HepG2 (cell line): Measurements from ENCODE around the gene RAB9A. TPM values are rescaled to one million over a fixed set of nuclear protein-coding genes. Genes with fewer than 3 reads are reported as not detected.

Source experiments
- ATAC-seq: fragments of 200-7000 bp; cut with Tn5 transposase; 3 replicates; pipeline ENCODE4 v1.9.1; 2020; ENCODE audit warnings: mild to moderate bottlenecking, moderate library complexity
- BruUV-seq: library from RNA; stranded (reverse); fragments of 400-500 nt; replicated peaks from 2 replicates; lab custom pipeline; 2021; lab: Mats Ljungman, UMichigan
- CTCF ChIA-PET: fragments of 300-600 bp; formaldehyde crosslinking; extraction: SDS; loops from one replicate; lab custom pipeline; 2021; ENCODE audit warnings: low total read pairs, inconsistent platforms, low intra/inter-chr PET ratio; lab: Yijun Ruan, JAX
- POLR2A ChIA-PET: fragments of 350-600 bp; sonication (Branson Sonifier 250); formaldehyde crosslinking; loops from one replicate; lab custom pipeline; 2020; ENCODE audit warnings: antibody characterized with exemption, inconsistent platforms; lab: Yijun Ruan, JAX
- DNase-seq: peaks from one replicate; pipeline ENCODE4 v3.0.0-alpha.2; 2015; ENCODE audit warnings: low spot score
- FAIRE-seq: peaks from 3 replicates; lab custom pipeline; 2011; peaks lifted over from hg19 to GRCh38; lab: Jason Lieb, UNC
- H2AFZ ChIP-seq: one replicate; pipeline ENCODE4 v1.6.1; 2011; ENCODE audit warnings: low read length, inconsistent platforms
- H3K27ac ChIP-seq: fragments of 300-600 bp; 3 replicates; pipeline ENCODE4 v1.8.0; 2011; ENCODE audit warnings: mixed run types, mild to moderate bottlenecking, mixed read lengths, low read length, inconsistent platforms; ENCODE audit not compliant: insufficient read depth; ENCODE audit errors: extremely low read length
- H3K27me3 ChIP-seq, 2 experiments: fragments of 200-600 bp in 1 of 2; 2 replicates in 1 of 2; 3 replicates in 1 of 2; pipeline versions ENCODE4 v1.6.0 to v1.8.0; 2011; ENCODE audit warnings: low read length in 2 of 2, mild to moderate bottlenecking in 2 of 2, moderate library complexity in 2 of 2, inconsistent platforms in 1 of 2; ENCODE audit not compliant: insufficient read depth in 2 of 2, control insufficient read depth in 1 of 2
- H3K36me3 ChIP-seq, 2 experiments: fragments of 200-600 bp in 1 of 2; replicated peaks in 1 of 2; 2 replicates in 1 of 2; 3 replicates in 1 of 2; pipeline versions ENCODE4 v1.5.1 to v1.8.0; 2011; ENCODE audit warnings: low read length in 2 of 2, inconsistent platforms in 1 of 2; ENCODE audit not compliant: insufficient read depth in 2 of 2, control insufficient read depth in 1 of 2
- H3K4me1 ChIP-seq: 2 replicates; pipeline ENCODE4 v1.5.1; 2012; ENCODE audit warnings: low read length, inconsistent platforms; ENCODE audit not compliant: insufficient read depth
- H3K4me2 ChIP-seq: 2 replicates; pipeline ENCODE4 v1.6.0; 2011; ENCODE audit warnings: low read depth, low read length, inconsistent platforms
- H3K4me3 ChIP-seq, 3 experiments: fragments of 200-600 bp in 1 of 3; sonication (generic), shearing (Covaris generic) in 1 of 3; replicated peaks in 1 of 3; 2 replicates each; pipeline ENCODE4 v1.5.1; 2011 to 2016; ENCODE audit warnings: low read length in 3 of 3, inconsistent platforms in 2 of 3, low read depth in 2 of 3, mild to moderate bottlenecking in 2 of 3, control low read depth in 1 of 3, mixed read lengths in 1 of 3; ENCODE audit not compliant: insufficient read depth in 1 of 3
- H3K79me2 ChIP-seq: one replicate; pipeline ENCODE4 v1.6.1; 2011; ENCODE audit warnings: low read length, inconsistent platforms; ENCODE audit not compliant: insufficient read depth
- H3K9ac ChIP-seq: 2 replicates; pipeline ENCODE4 v1.6.0; 2011; ENCODE audit warnings: mild to moderate bottlenecking, low read depth, low read length, inconsistent platforms; ENCODE audit not compliant: insufficient read depth
- H3K9me3 ChIP-seq: 2 replicates; pipeline ENCODE4 v1.5.1; 2012; ENCODE audit warnings: mild to moderate bottlenecking, low read length
- H4K20me1 ChIP-seq: 2 replicates; pipeline ENCODE4 v1.6.0; 2011; ENCODE audit warnings: inconsistent platforms, mild to moderate bottlenecking, low read length, moderate library complexity; ENCODE audit not compliant: insufficient read depth
- ARNT ChIP-seq: fragments of 450-650 bp; IDR thresholded peaks from 2 replicates; pipeline ENCODE4 v1.6.1; 2017
- FOSL2 ChIP-seq: sonication (generic); formaldehyde crosslinking; IDR thresholded peaks from 2 replicates; pipeline ENCODE4 v1.4.0; 2020; ENCODE audit warnings: missing genetic modification reagents
- HNRNPH1 ChIP-seq: fragments of 200-400 bp; formaldehyde crosslinking; optimal IDR thresholded peaks from 2 replicates; pipeline ENCODE3; 2017; ENCODE audit warnings: mild to moderate bottlenecking, low read depth, low read length
- MBNL3 ChIP-seq: fragments of 250-450 bp; sonication (Bioruptor Pico); conservative IDR thresholded peaks from 2 replicates; pipeline ENCODE4 v1.8.0; 2022; ENCODE audit warnings: mild to moderate bottlenecking, inconsistent platforms
- MZF1 ChIP-seq: sonication (generic); formaldehyde crosslinking; IDR thresholded peaks from 2 replicates; pipeline ENCODE4 v1.8.1; 2023; ENCODE audit warnings: mild to moderate bottlenecking, missing genetic modification reagents, borderline replicate concordance
- NFATC3 ChIP-seq: sonication (generic); formaldehyde crosslinking; IDR thresholded peaks from 2 replicates; pipeline ENCODE4 v1.5.1; 2020; ENCODE audit warnings: mild to moderate bottlenecking, missing genetic modification reagents
- RARA ChIP-seq: IDR thresholded peaks from 2 replicates; pipeline ENCODE4 v1.6.1; 2016; ENCODE audit warnings: missing genetic modification reagents, missing compliant biosample characterization
- TEAD3 ChIP-seq: optimal IDR thresholded peaks from 2 replicates; pipeline ENCODE3; 2016; ENCODE audit warnings: borderline replicate concordance
- TRIM24 ChIP-seq: sonication (generic); formaldehyde crosslinking; IDR thresholded peaks from 2 replicates; pipeline ENCODE4 v1.8.0; 2022; ENCODE audit warnings: mild to moderate bottlenecking, missing genetic modification reagents
- ZNF121 ChIP-seq: sonication (generic); formaldehyde crosslinking; IDR thresholded peaks from 2 replicates; pipeline ENCODE4 v1.5.0; 2020; ENCODE audit warnings: mild to moderate bottlenecking, missing genetic modification reagents
- ZNF256 ChIP-seq: sonication (generic); formaldehyde crosslinking; conservative IDR thresholded peaks from 2 replicates; pipeline ENCODE4 v1.4.0; 2020; ENCODE audit warnings: missing genetic modification reagents
- ZNF761 ChIP-seq: sonication (generic); formaldehyde crosslinking; conservative IDR thresholded peaks from 2 replicates; pipeline ENCODE4 v1.4.0; 2020; ENCODE audit warnings: mild to moderate bottlenecking, missing genetic modification reagents
- ZNF770 ChIP-seq: sonication (generic); formaldehyde crosslinking; IDR thresholded peaks from 2 replicates; pipeline ENCODE4 v1.5.0; 2020; ENCODE audit warnings: mild to moderate bottlenecking, missing genetic modification reagents
- ZNF790 ChIP-seq: sonication (generic); formaldehyde crosslinking; IDR thresholded peaks from 2 replicates; pipeline ENCODE4 v1.8.0; 2022; ENCODE audit warnings: missing genetic modification reagents, mild to moderate bottlenecking, borderline replicate concordance
- ZSCAN20 ChIP-seq: sonication (generic); formaldehyde crosslinking; IDR thresholded peaks from 2 replicates; pipeline ENCODE4 v1.4.0; 2020; ENCODE audit warnings: missing genetic modification reagents, mild to moderate bottlenecking, borderline replicate concordance
- WGBS: methylation state at CpG from one replicate; pipeline ENCODE4 v1.1.6; 2017; ENCODE audit warnings: low lambda C conversion rate; 5-methylcytosine and 5-hydroxymethylcytosine counted together
- in situ Hi-C: cut with HindIII; loops from 2 replicates; pipeline ENCODE4 v1.10.0; 2017; ENCODE audit warnings: low pct_unique_long_range_greater_than_20kb; ENCODE audit not compliant: extremely low pct_ligation_motif_present
- intact Hi-C: fragments of 100-400 bp; cut with micrococcal nuclease; formaldehyde crosslinking; loops from one replicate; pipeline ENCODE4 v1.10.0; 2022; ENCODE audit not compliant: unreplicated experiment
- polyA plus RNA-seq, 8 experiments: library from polyadenylated mRNA; depleted of rRNA in 3 of 8; stranded (reverse) in 7 of 8; unstranded in 1 of 8; fragments of >200 nt; fragmentation: Illumina TruSeq in 4 of 8; extraction: Trizol in 4 of 8; gene quantifications; 2 replicates each; pipeline versions ENCODE4 v1.2.1 to v1.2.3, GENCODE V29; 2011 to 2016; ENCODE audit warnings: low read depth in 4 of 8, missing spikeins in 1 of 8, mixed read lengths in 1 of 8; ENCODE audit not compliant: insufficient read depth in 1 of 8
- total RNA-seq, 5 experiments: library from RNA; depleted of rRNA; stranded (reverse); fragments of >200 nt; fragmentation: Illumina TruSeq; extraction: Trizol; gene quantifications; 2 replicates each; pipeline ENCODE4 v1.2.3, GENCODE V29; 2016; ENCODE audit warnings: low read depth in 1 of 5

RAB9A gene
- total and polyA plus RNA-seq, 2 of the 13 experiments (the other 11 are each of a cell fraction or from before 2014, with no cell fraction given), result 10.5 to 23.1 TPM

- FAIRE-seq (no peak), ATAC-seq (no peak), DNase-seq (no peak)
- Histone ChIP-seq H3K36me3 (no peaks in the 10 kb centered on the region), H2AFZ (no peak overlapping the region), H3K9ac (no peak overlapping the region), H3K4me3 (peak overlapping the region; percentile 68 to 88 (median 80); a peak in 4 of 6 replicates), H3K27ac (no peak overlapping the region), H3K4me2 (peak overlapping the region; percentile 77), H3K4me1 (peaks cover 43% of the 10 kb centered on the region), H4K20me1 (0 out of 2 replicates have a peak, but pooled peaks cover 3% of the 10 kb centered on the region), H3K27me3 (no peaks in the 10 kb centered on the region), H3K9me3 (no peaks in the 10 kb centered on the region), H3K79me2 (peaks cover 59% of the 10 kb centered on the region)
- POLR2A ChIA-PET, result interaction anchor here (1.2 to 1.6 kb wide), 2 partner anchors 44 to 339 kb away, joined by 3 to 4 read pairs; partner anchors contain the start of genes GEMIN8, OFD1 and TRAPPC2
- CTCF ChIA-PET, result no interaction called here
- no peak for TF ChIP-seq MBNL3 (CRISPR knock-in tag)
- no peak for TF ChIP-seq TRIM24 (CRISPR knock-in tag)
- no peak for TF ChIP-seq MZF1 (CRISPR knock-in tag)
- TF ChIP-seq HNRNPH1, result no peak
- no peak for TF ChIP-seq ARNT
- TF ChIP-seq ZNF761 (CRISPR knock-in tag), result no peak
- no peak for TF ChIP-seq NFATC3 (CRISPR knock-in tag)
- TF ChIP-seq ZNF256 (CRISPR knock-in tag), result no peak
- 76% methylated on average over 3 of the region's 3 CpGs for WGBS
- in situ Hi-C loops (no loop called here), intact Hi-C loops (no loop called here)
- no TSS peak for BruUV-seq
These were observed 1.9 kb downstream of the RAB9A start for GRCh38 chrX:13690836-13691235.

DNA sequence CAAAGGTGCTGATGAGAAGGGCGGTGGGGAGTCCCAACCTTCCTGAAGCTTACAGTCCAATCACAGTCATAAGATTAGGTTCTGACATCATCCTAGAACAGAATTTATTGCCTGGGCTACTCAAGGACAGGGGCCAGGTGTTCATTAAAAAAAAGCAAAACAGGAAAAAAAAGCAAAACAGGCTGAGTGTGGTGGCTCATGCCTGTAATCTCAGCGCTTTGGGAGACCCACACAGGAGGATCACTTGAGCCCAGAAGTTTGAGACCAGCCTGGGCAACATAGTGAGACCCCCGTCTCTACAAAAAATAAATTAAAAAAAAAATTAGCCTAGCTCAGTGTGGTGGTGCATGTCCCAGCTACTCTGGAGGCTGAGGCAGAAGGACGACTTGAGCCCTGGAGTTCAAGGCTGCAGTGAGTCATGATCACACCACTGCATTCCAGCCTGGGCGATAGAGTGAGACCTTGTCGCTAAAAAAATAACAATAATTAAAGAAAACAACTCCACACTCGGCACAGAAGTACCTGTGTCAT lies 3.0 kb downstream of the RAB9A start:
- Histone ChIP-seq H3K4me1 (peaks cover 43% of the 10 kb centered on the region), H2AFZ (no peak overlapping the region), H3K27ac (no peak overlapping the region), H4K20me1 (0 out of 2 replicates have a peak, but pooled peaks cover 3% of the 10 kb centered on the region), H3K79me2 (peaks cover 66% of the 10 kb centered on the region), H3K4me3 (no peak overlapping the region), H3K27me3 (no peaks in the 10 kb centered on the region), H3K9me3 (no peaks in the 10 kb centered on the region), H3K9ac (no peak overlapping the region), H3K4me2 (peak overlapping the region; percentile 32; the same call in 1 of the 2 replicates), H3K36me3 (no peaks in the 10 kb centered on the region)
- TF ChIP-seq RARA (CRISPR knock-in tag) (peak; percentile 29; the same call in 1 of the 2 replicates), ZNF121 (CRISPR knock-in tag) (peak; percentile 59; the same call in 1 of the 2 replicates), ZNF790 (CRISPR knock-in tag) (no peak), ZNF770 (CRISPR knock-in tag) (peak; percentile 82), TEAD3 (peak; percentile 48), FOSL2 (CRISPR knock-in tag) (peak; percentile 86), ZSCAN20 (CRISPR knock-in tag) (no peak)
- WGBS, result 64% methylated on average over 5 of the region's 7 CpGs
- ATAC-seq (no peak), FAIRE-seq (no peak), DNase-seq (peak; percentile 3)
- BruUV-seq, result no TSS peak
- CTCF ChIA-PET, result no interaction called here
- in situ Hi-C loops (no loop called here), intact Hi-C loops (no loop called here)
- POLR2A ChIA-PET, result interaction anchor here (1.2 to 1.6 kb wide), 2 partner anchors 43 to 338 kb away, joined by 3 to 4 read pairs; partner anchors contain the start of genes GEMIN8, OFD1 and TRAPPC2
